Activated CD8-positive, alpha-beta memory T cell treated with anti-CD3 and anti-CD28 coated beads, Interleukin-2, amount 50 U/mL, for 24 hours (primary cell): ENCODE data around the gene UNC5C.
"Not testable (repeated sequence)": the region's sequence is repeated elsewhere in the genome, so short reads cannot be mapped to it uniquely, and the experiment has no call there.

Experiments
- DNase-seq: peaks from one replicate; pipeline ENCODE4 v3.0.0-alpha.2; 2020; ENCODE audit errors: extremely low read depth

Gene UNC5C

GRCh38 chr4:95181996-95182306 is 366.8 kb downstream of the UNC5C start:
- no peak for DNase-seq

- no peak for DNase-seq
These were observed 367.4 kb downstream of the UNC5C start for GRCh38 chr4:95181243-95181995.

- no peak for DNase-seq
These were observed 368.1 kb downstream of the UNC5C start for GRCh38 chr4:95180531-95181242.

- no peak for DNase-seq
These were observed 369.8 kb downstream of the UNC5C start for GRCh38 chr4:95178938-95179337.

GRCh38 chr4:95171377-95171776 is 377.4 kb downstream of the UNC5C start:
- not testable (repeated sequence) for DNase-seq

GRCh38 chr4:95170176-95170575 is 378.6 kb downstream of the UNC5C start:
- no peak for DNase-seq

GRCh38 chr4:95167805-95168204 is 381.0 kb downstream of the UNC5C start:
- DNase-seq = no peak

- DNase-seq = no peak
These were observed 382.7 kb downstream of the UNC5C start for GRCh38 chr4:95165926-95166524.

GRCh38 chr4:95162867-95163266 is 385.9 kb downstream of the UNC5C start:
- DNase-seq = no peak

- DNase-seq = no peak
These were observed 386.8 kb downstream of the UNC5C start for GRCh38 chr4:95161781-95162469.

- DNase-seq = no peak
These were observed 389.4 kb downstream of the UNC5C start for GRCh38 chr4:95159384-95159783.

GRCh38 chr4:95158626-95159025 is 390.1 kb downstream of the UNC5C start:
- no peak for DNase-seq

GRCh38 chr4:95158045-95158444 is 390.7 kb downstream of the UNC5C start:
- no peak for DNase-seq

GRCh38 chr4:95157596-95157995 is 391.2 kb downstream of the UNC5C start:
- no peak for DNase-seq

GRCh38 chr4:95156452-95156765 is 392.4 kb downstream of the UNC5C start:
- DNase-seq = no peak

- no peak for DNase-seq
These were observed 392.9 kb downstream of the UNC5C start for GRCh38 chr4:95155759-95156451.

GRCh38 chr4:95153182-95153581 is 395.6 kb downstream of the UNC5C start:
- DNase-seq = no peak

- DNase-seq = no peak
These were observed 397.5 kb downstream of the UNC5C start for GRCh38 chr4:95151255-95151654.

- DNase-seq = no peak
These were observed 405.8 kb downstream of the UNC5C start for GRCh38 chr4:95142932-95143331.

- no peak for DNase-seq
These were observed 407.4 kb downstream of the UNC5C start for GRCh38 chr4:95141361-95141760.

GRCh38 chr4:95139424-95139823 is 409.3 kb downstream of the UNC5C start:
- DNase-seq = not testable (repeated sequence)

GRCh38 chr4:95134016-95134415 is 414.8 kb downstream of the UNC5C start:
- DNase-seq = not testable (repeated sequence)
